GM21723 (cell line): Measurements from ENCODE around the gene KIAA0825.
"Not testable (repeated sequence)": the region's sequence is repeated elsewhere in the genome, so short reads cannot be mapped to it uniquely, and the experiment has no call there.

ENCODE experiments used
- ATAC-seq: cut with Tn5 transposase; IDR thresholded peaks from one replicate; pipeline ENCODE4 v1.9.1; 2021; ENCODE audit warnings: mild to moderate bottlenecking, moderate library complexity; ENCODE audit not compliant: unreplicated experiment

The KIAA0825 gene

DNA sequence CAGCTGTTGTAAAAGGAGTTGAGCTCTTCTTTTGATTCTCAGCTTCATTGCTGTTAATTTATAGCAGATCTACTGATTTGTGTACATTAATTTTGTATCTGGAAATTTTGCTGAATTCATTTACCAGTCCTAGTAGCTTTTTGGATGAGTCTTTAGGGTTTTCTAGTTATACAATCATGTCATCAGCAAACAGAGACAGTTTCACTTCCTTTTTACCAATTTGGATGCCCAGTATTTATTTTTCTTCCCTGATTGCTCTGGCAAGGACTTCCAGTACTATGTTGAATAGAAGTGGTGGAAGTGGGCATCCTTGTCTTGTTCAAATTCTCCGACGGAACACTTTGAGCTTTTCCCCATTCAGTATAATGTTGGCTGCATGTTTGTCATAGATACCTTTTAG lies 478.1 kb downstream of the KIAA0825 start:
- ATAC-seq = no peak

DNA sequence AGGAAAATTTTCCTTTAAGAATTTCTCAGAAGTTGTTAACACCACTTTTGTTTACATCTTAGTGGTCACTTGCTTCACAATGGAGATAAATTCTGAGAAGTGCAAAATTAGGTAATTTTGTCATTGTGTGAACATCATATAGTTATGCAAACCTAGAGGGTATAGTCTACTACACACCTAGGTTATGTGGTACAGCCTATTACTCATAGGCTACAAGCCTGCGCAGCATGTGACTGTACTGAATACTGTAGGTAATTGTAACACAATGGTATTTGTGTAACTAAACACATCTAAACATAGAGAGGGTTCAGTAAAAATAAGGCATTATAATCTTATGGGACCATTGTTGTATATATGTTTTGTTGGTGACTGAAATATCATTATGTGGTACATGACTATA lies 488.3 kb downstream of the KIAA0825 start:
- ATAC-seq = no peak

DNA sequence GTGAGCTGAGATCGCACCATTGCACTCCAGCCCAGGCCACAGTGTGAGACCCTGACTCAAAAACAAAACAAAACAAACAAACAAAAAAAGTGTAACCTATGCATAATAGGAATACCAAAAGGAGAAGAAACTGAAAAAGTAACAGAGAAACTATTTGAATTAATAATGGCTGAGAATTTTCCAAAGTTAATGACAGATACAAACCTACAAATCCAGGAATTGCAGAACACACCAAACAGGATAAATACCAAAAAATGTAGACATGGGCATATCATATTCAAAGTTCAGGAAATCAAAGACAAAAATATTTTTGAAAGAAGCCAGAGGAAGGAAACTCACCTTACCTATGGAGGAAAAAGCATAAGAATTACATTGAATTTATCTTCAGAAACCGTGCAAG lies 493.3 kb downstream of the KIAA0825 start:
- no peak for ATAC-seq

DNA sequence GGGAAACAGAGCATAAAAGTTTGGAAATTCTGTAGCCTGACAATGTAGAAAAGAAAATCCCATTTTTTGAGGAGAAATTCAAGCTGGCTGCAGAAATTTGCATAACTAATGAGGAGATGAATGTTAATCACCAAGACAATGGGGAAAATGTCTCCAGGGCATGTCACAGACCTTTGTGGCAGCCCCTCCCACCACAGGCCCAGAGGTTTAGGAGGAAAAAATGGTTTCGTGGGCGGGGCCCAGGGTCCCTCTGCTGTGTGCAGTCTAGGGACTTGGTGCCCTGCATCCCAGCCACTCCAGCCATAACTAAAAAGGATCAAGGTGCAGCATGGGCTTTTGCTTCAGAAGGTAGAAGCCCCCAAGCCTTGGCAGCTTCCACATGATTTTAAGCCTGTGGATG lies 502.1 kb downstream of the KIAA0825 start:
- ATAC-seq = not testable (repeated sequence)

DNA sequence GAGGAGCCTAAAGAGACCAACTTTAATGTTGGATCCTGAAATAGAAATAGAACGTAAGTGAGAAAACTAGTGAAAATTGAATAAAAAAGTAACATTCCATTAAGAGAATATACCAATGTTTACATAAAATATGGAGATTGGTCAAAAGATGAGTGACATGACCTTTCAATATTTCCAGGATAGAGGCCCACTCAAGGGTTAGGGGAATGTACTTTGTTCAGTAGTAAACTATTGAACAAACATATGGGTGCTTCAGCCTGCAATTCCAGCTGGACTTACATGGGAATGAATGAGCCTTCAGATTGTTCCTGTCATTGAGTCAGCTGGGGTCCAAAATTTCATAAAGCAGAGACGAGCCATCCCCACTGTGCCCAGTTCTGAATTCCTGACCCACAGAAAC lies 505.3 kb downstream of the KIAA0825 start:
- ATAC-seq = no peak

DNA sequence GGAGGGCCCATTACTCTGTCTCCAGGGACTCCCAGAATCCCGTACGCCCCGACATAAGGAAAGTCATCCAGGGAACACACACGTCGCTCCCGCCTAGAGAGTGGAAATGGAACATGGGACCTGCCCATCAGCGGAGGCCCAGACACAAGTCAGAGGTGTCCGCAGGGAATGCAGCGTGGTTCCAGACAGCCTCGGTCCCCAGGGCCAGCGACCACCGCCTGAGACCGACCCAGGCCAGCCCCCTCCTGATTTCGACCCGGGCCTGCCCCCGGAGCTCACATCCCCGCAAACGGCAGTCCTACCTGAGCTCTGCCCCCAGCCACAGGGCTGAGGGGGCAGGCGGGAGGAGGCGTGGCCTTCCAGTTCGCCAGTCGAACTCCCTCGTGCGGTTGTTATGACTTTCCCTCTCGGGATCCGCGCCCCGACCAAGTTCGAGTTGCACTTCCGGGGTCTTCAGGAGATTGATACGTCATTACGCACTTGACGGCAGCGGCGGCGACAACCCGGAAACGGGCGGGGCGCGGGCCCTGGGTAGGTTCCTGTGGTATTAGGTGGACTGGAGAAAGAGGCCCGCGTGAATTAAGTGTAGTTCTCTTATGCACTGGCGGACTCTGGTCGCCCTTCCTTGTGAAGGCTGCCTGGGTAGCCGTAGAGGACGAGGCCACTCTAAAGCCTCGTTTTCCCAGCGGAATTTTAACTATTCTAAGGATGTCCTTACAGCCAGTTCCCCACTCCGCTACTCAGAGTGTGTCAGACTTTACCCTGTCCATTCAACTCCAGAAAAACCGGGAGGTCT lies 507.0 kb downstream of the KIAA0825 start:
- peak; percentile 100 for ATAC-seq

DNA sequence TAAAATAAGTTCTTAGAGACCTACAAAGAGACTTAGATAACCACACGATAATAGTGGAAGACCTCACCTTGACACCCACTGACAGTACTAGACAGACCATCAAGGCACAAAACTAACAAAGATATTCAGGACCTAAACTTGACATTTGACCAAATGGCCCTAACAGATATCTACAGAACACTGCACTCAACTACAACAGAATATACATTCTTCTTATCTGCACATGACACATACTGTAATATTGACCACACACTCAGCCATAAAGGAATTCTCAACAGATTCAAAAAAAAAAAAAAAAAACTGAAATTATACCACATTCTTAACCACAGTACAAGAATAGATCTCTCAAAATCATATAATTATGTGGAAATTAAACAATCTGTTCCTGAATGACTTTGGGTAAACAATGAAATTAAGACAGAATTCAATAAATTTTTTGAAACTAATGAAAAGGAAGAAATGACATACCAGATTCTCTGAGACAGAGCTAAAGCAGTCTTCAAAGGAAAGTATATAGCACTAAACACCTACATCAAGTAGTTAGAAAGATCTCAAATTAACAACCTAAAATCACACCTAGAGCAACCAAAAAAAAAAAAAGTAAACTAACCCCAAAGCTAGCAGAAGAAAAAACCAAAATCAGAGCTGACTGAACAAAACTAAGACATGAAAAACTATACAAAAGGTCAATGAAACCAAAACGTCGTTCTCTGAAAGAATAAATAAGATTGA lies 514.7 kb downstream of the KIAA0825 start:
- ATAC-seq = no peak
